Tibial nerve (tissue), 4 donors: Measurements from ENCODE around the gene GMPPA.

Experiments
- EP300 ChIP-seq, 2 donors: sonication (generic); formaldehyde crosslinking; IDR thresholded peaks; one replicate each; pipeline ENCODE4 v1.6.1; 2017; ENCODE audit warnings: antibody characterized with exemption in 2 of 2, mild to moderate bottlenecking in 1 of 2
- POLR2A ChIP-seq, 2 donors: fragments of 450-650 bp; IDR thresholded peaks; one replicate each; pipeline ENCODE4 v1.6.1; 2017; ENCODE audit warnings: antibody characterized with exemption in 2 of 2, mild to moderate bottlenecking in 2 of 2, moderate library complexity in 2 of 2
- TF ChIP-seq, protein P1 (sequence below), 5 experiments: fragments of 200-600 bp in 3 of 5; fragments of 450-650 bp in 2 of 5; sonication (generic) in 3 of 5; IDR thresholded peaks; one replicate each; pipeline ENCODE4 v1.5.1; 2016 to 2019; ENCODE audit warnings: antibody characterized with exemption in 5 of 5, mild to moderate bottlenecking in 3 of 5, moderate library complexity in 2 of 5

GRCh38 chr2:219551441-219552381, 53.0 kb downstream of the GMPPA start:
- TF ChIP-seq, protein P1, sequence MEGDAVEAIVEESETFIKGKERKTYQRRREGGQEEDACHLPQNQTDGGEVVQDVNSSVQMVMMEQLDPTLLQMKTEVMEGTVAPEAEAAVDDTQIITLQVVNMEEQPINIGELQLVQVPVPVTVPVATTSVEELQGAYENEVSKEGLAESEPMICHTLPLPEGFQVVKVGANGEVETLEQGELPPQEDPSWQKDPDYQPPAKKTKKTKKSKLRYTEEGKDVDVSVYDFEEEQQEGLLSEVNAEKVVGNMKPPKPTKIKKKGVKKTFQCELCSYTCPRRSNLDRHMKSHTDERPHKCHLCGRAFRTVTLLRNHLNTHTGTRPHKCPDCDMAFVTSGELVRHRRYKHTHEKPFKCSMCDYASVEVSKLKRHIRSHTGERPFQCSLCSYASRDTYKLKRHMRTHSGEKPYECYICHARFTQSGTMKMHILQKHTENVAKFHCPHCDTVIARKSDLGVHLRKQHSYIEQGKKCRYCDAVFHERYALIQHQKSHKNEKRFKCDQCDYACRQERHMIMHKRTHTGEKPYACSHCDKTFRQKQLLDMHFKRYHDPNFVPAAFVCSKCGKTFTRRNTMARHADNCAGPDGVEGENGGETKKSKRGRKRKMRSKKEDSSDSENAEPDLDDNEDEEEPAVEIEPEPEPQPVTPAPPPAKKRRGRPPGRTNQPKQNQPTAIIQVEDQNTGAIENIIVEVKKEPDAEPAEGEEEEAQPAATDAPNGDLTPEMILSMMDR (IDR thresholded peaks at IDR 0.05), result no peak
- TF ChIP-seq POLR2A (IDR thresholded peaks at IDR 0.05) (no peak), EP300 (IDR thresholded peaks at IDR 0.05) (no peak)
